ENCODE data around the gene MYO6. TPM values are rescaled to one million over a fixed set of nuclear protein-coding genes. Genes with fewer than 3 reads are reported as not detected.
A peak's percentile ranks its signal among the peaks of the same experiment; 100 is the strongest.

MYO6 gene
- total and polyA plus RNA-seq, 5 donors from 2014 or later = 0.07 to 1.6 (median 0.57) TPM

GRCh38 chr6:75870389-75870788 is 121.3 kb downstream of the MYO6 start:
- Histone ChIP-seq H3K9me3 (ENCODE audit: control insufficient read depth in 2 of 2, low read length in 2 of 2) (no peaks in the 10 kb centered on the region), H3K4me1 (ENCODE audit: control insufficient read depth, insufficient read depth, low read length, poor library complexity, severe bottlenecking) (no peaks in the 10 kb centered on the region), H3K27me3 (ENCODE audit: control insufficient read depth, insufficient read depth, low read length) (no peaks in the 10 kb centered on the region), H3K4me3 (ENCODE audit: low read depth, low read length) (no peak overlapping the region), H3K36me3 (ENCODE audit: control insufficient read depth, insufficient read depth, low read length) (no peaks in the 10 kb centered on the region), H3K27ac (ENCODE audit: insufficient read depth, low read length, poor library complexity, severe bottlenecking) (no peak overlapping the region)
- Mint-ChIP-seq H3K27me3 (no peaks in the 10 kb centered on the region), H3K4me3 (no peak overlapping the region), H3K9me3 (peaks cover 0 to 3% (median 0%) of the 10 kb centered on the region in 7 donors), H3K36me3 (no peaks in the 10 kb centered on the region), H3K4me1 (no peaks in the 10 kb centered on the region), H3K27ac (no peak overlapping the region)
- DNase-seq (no peak), ATAC-seq (ENCODE audit: low read depth in 2 of 2) (no peak)

- Mint-ChIP-seq H3K4me1 (no peaks in the 10 kb centered on the region), H3K36me3 (no peaks in the 10 kb centered on the region), H3K9me3 (peaks cover 0 to 3% (median 0%) of the 10 kb centered on the region in 7 donors), H3K27ac (no peak overlapping the region), H3K27me3 (no peaks in the 10 kb centered on the region), H3K4me3 (no peak overlapping the region)
- Histone ChIP-seq H3K4me1 (ENCODE audit: control insufficient read depth, insufficient read depth, low read length, poor library complexity, severe bottlenecking) (no peaks in the 10 kb centered on the region), H3K4me3 (ENCODE audit: low read depth, low read length) (no peak overlapping the region), H3K27ac (ENCODE audit: insufficient read depth, low read length, poor library complexity, severe bottlenecking) (no peak overlapping the region), H3K27me3 (ENCODE audit: control insufficient read depth, insufficient read depth, low read length) (no peaks in the 10 kb centered on the region), H3K36me3 (ENCODE audit: control insufficient read depth, insufficient read depth, low read length) (no peaks in the 10 kb centered on the region), H3K9me3 (ENCODE audit: control insufficient read depth in 2 of 2, low read length in 2 of 2) (no peaks in the 10 kb centered on the region)
- no peak for ATAC-seq (ENCODE audit: low read depth in 2 of 2)
- no peak for DNase-seq
These were observed 125.2 kb downstream of the MYO6 start for GRCh38 chr6:75874224-75874623.

GRCh38 chr6:75876152-75876551 is 127.1 kb downstream of the MYO6 start:
- no peak for DNase-seq
- Histone ChIP-seq H3K36me3 (ENCODE audit: control insufficient read depth, insufficient read depth, low read length) (no peaks in the 10 kb centered on the region), H3K27me3 (ENCODE audit: control insufficient read depth, insufficient read depth, low read length) (no peaks in the 10 kb centered on the region), H3K4me3 (ENCODE audit: low read depth, low read length) (no peak overlapping the region), H3K9me3 (ENCODE audit: control insufficient read depth in 2 of 2, low read length in 2 of 2) (no peaks in the 10 kb centered on the region), H3K27ac (ENCODE audit: insufficient read depth, low read length, poor library complexity, severe bottlenecking) (no peak overlapping the region), H3K4me1 (ENCODE audit: control insufficient read depth, insufficient read depth, low read length, poor library complexity, severe bottlenecking) (no peaks in the 10 kb centered on the region)
- Mint-ChIP-seq H3K4me3 (no peak overlapping the region), H3K4me1 (no peaks in the 10 kb centered on the region), H3K27me3 (no peaks in the 10 kb centered on the region), H3K9me3 (peaks cover 0 to 3% (median 0%) of the 10 kb centered on the region in 7 donors), H3K36me3 (no peaks in the 10 kb centered on the region), H3K27ac (no peak overlapping the region)
- ATAC-seq (ENCODE audit: low read depth in 2 of 2) = no peak

- ATAC-seq (ENCODE audit: low read depth in 2 of 2) (no peak), DNase-seq (no peak)
- no peaks in the 10 kb centered on the region for H3K4me1 ChIP-seq (ENCODE audit: control insufficient read depth, insufficient read depth, low read length, poor library complexity, severe bottlenecking)
- H3K4me1 Mint-ChIP-seq = no peaks in the 10 kb centered on the region
- no peaks in the 10 kb centered on the region for H3K9me3 Mint-ChIP-seq
- H3K4me3 Mint-ChIP-seq = no peak overlapping the region
- no peaks in the 10 kb centered on the region for H3K27me3 ChIP-seq (ENCODE audit: control insufficient read depth, insufficient read depth, low read length)
- no peaks in the 10 kb centered on the region for H3K9me3 ChIP-seq (ENCODE audit: control insufficient read depth in 2 of 2, low read length in 2 of 2)
- H3K27ac ChIP-seq (ENCODE audit: insufficient read depth, low read length, poor library complexity, severe bottlenecking) = no peak overlapping the region
- no peaks in the 10 kb centered on the region for H3K36me3 ChIP-seq (ENCODE audit: control insufficient read depth, insufficient read depth, low read length)
- no peaks in the 10 kb centered on the region for H3K27me3 Mint-ChIP-seq
- H3K36me3 Mint-ChIP-seq = no peaks in the 10 kb centered on the region
- H3K27ac Mint-ChIP-seq = no peak overlapping the region
- H3K4me3 ChIP-seq (ENCODE audit: low read depth, low read length) = no peak overlapping the region
These were observed 131.3 kb downstream of the MYO6 start for GRCh38 chr6:75880305-75880704.

GRCh38 chr6:75882734-75883133 is 133.7 kb downstream of the MYO6 start:
- H3K4me1 ChIP-seq (ENCODE audit: control insufficient read depth, insufficient read depth, low read length, poor library complexity, severe bottlenecking) = no peaks in the 10 kb centered on the region
- no peak overlapping the region for H3K4me3 ChIP-seq (ENCODE audit: low read depth, low read length)
- H3K9me3 Mint-ChIP-seq = no peaks in the 10 kb centered on the region
- H3K4me1 Mint-ChIP-seq = no peaks in the 10 kb centered on the region
- H3K36me3 ChIP-seq (ENCODE audit: control insufficient read depth, insufficient read depth, low read length) = no peaks in the 10 kb centered on the region
- ATAC-seq (ENCODE audit: low read depth in 2 of 2) = no peak
- H3K9me3 ChIP-seq (ENCODE audit: control insufficient read depth in 2 of 2, low read length in 2 of 2) = no peaks in the 10 kb centered on the region
- H3K27ac Mint-ChIP-seq = no peak overlapping the region
- H3K27me3 Mint-ChIP-seq = no peaks in the 10 kb centered on the region
- H3K36me3 Mint-ChIP-seq = no peaks in the 10 kb centered on the region
- H3K27me3 ChIP-seq (ENCODE audit: control insufficient read depth, insufficient read depth, low read length) = no peaks in the 10 kb centered on the region
- no peak overlapping the region for H3K27ac ChIP-seq (ENCODE audit: insufficient read depth, low read length, poor library complexity, severe bottlenecking)
- no peak overlapping the region for H3K4me3 Mint-ChIP-seq
- no peak for DNase-seq

GRCh38 chr6:75884822-75885221 is 135.8 kb downstream of the MYO6 start:
- Mint-ChIP-seq H3K27ac (no peak overlapping the region), H3K4me3 (no peak overlapping the region), H3K36me3 (no peaks in the 10 kb centered on the region), H3K27me3 (no peaks in the 10 kb centered on the region), H3K9me3 (peaks cover 0 to 1% (median 0%) of the 10 kb centered on the region in 7 donors), H3K4me1 (no peaks in the 10 kb centered on the region)
- DNase-seq = no peak
- no peak for ATAC-seq (ENCODE audit: low read depth in 2 of 2)
- Histone ChIP-seq H3K4me1 (ENCODE audit: control insufficient read depth, insufficient read depth, low read length, poor library complexity, severe bottlenecking) (no peaks in the 10 kb centered on the region), H3K36me3 (ENCODE audit: control insufficient read depth, insufficient read depth, low read length) (no peaks in the 10 kb centered on the region), H3K27ac (ENCODE audit: insufficient read depth, low read length, poor library complexity, severe bottlenecking) (no peak overlapping the region), H3K27me3 (ENCODE audit: control insufficient read depth, insufficient read depth, low read length) (no peaks in the 10 kb centered on the region), H3K4me3 (ENCODE audit: low read depth, low read length) (no peak overlapping the region), H3K9me3 (ENCODE audit: control insufficient read depth in 2 of 2, low read length in 2 of 2) (no peaks in the 10 kb centered on the region)

GRCh38 chr6:75892384-75892783 is 143.3 kb downstream of the MYO6 start:
- Histone ChIP-seq H3K36me3 (ENCODE audit: control insufficient read depth, insufficient read depth, low read length) (no peaks in the 10 kb centered on the region), H3K27ac (ENCODE audit: insufficient read depth, low read length, poor library complexity, severe bottlenecking) (no peak overlapping the region), H3K4me3 (ENCODE audit: low read depth, low read length) (no peak overlapping the region), H3K27me3 (ENCODE audit: control insufficient read depth, insufficient read depth, low read length) (no peaks in the 10 kb centered on the region), H3K9me3 (ENCODE audit: control insufficient read depth in 2 of 2, low read length in 2 of 2) (no peaks in the 10 kb centered on the region), H3K4me1 (ENCODE audit: control insufficient read depth, insufficient read depth, low read length, poor library complexity, severe bottlenecking) (no peaks in the 10 kb centered on the region)
- DNase-seq (no peak), ATAC-seq (ENCODE audit: low read depth in 2 of 2) (no peak)
- no peak overlapping the region for H3K4me3 Mint-ChIP-seq
- peaks cover 0 to 2% (median 0%) of the 10 kb centered on the region in 4 donors for H3K4me1 Mint-ChIP-seq
- peaks cover 7% of the 10 kb centered on the region for H3K27me3 Mint-ChIP-seq
- peaks cover 0 to 1% (median 0%) of the 10 kb centered on the region in 7 donors for H3K9me3 Mint-ChIP-seq
- H3K27ac Mint-ChIP-seq = no peak overlapping the region
- H3K36me3 Mint-ChIP-seq = no peaks in the 10 kb centered on the region

GRCh38 chr6:75893058-75893775 is 144.2 kb downstream of the MYO6 start:
- H3K36me3 Mint-ChIP-seq = no peaks in the 10 kb centered on the region
- H3K4me3 Mint-ChIP-seq = no peak overlapping the region
- Histone ChIP-seq H3K4me1 (ENCODE audit: control insufficient read depth, insufficient read depth, low read length, poor library complexity, severe bottlenecking) (no peaks in the 10 kb centered on the region), H3K27ac (ENCODE audit: insufficient read depth, low read length, poor library complexity, severe bottlenecking) (no peak overlapping the region), H3K27me3 (ENCODE audit: control insufficient read depth, insufficient read depth, low read length) (no peaks in the 10 kb centered on the region), H3K4me3 (ENCODE audit: low read depth, low read length) (no peak overlapping the region), H3K36me3 (ENCODE audit: control insufficient read depth, insufficient read depth, low read length) (no peaks in the 10 kb centered on the region), H3K9me3 (ENCODE audit: control insufficient read depth in 2 of 2, low read length in 2 of 2) (no peaks in the 10 kb centered on the region)
- no peak for ATAC-seq (ENCODE audit: low read depth in 2 of 2)
- H3K9me3 Mint-ChIP-seq = peaks cover 0 to 1% (median 0%) of the 10 kb centered on the region in 7 donors
- DNase-seq = peak in 2 of 3 donors; percentile 20 to 51
- peaks cover 7% of the 10 kb centered on the region for H3K27me3 Mint-ChIP-seq
- H3K4me1 Mint-ChIP-seq = peaks cover 0 to 2% (median 0%) of the 10 kb centered on the region in 4 donors
- no peak overlapping the region for H3K27ac Mint-ChIP-seq

Measured in CD4-positive, CD25-positive, alpha-beta regulatory T cell (primary cell).